IMR-90 (cell line): ENCODE measurements around the gene CD1B. TPM values are rescaled to one million over a fixed set of nuclear protein-coding genes. Genes with fewer than 3 reads are reported as not detected.

Experiments used
- ATAC-seq: fragments of 200-7000 bp; cut with Tn5 transposase; 2 replicates; pipeline ENCODE4 v1.9.1; 2020; ENCODE audit warnings: low read depth, mild to moderate bottlenecking, moderate library complexity
- BruUV-seq: library from RNA; stranded (reverse); fragments of 400-500 nt; replicated peaks from 2 replicates; lab custom pipeline; 2021; lab: Mats Ljungman, UMichigan
- CTCF ChIA-PET: fragments of 300-600 bp; formaldehyde crosslinking; extraction: SDS; loops from one replicate; lab custom pipeline; 2021; ENCODE audit warnings: antibody characterized with exemption; lab: Yijun Ruan, JAX
- POLR2A ChIA-PET: fragments of 300-600 bp; sonication (Branson Sonifier 250); formaldehyde crosslinking; loops from one replicate; lab custom pipeline; 2022; ENCODE audit warnings: antibody characterized with exemption; ENCODE audit not compliant: unreplicated experiment; lab: Charles Lee
- DNase-seq: peaks from one replicate; pipeline ENCODE4 v3.0.0; 2013
- H2AFZ ChIP-seq: replicated peaks from 2 replicates; pipeline ENCODE3; 2013; ENCODE audit warnings: low read length, mild to moderate bottlenecking; ENCODE audit not compliant: poor library complexity
- H2AK5ac ChIP-seq: 2 replicates; pipeline ENCODE4 v1.6.1; 2013; ENCODE audit warnings: low read depth, low read length, inconsistent platforms
- H2AK9ac ChIP-seq: replicated peaks from 2 replicates; pipeline ENCODE3; 2013; ENCODE audit warnings: mild to moderate bottlenecking, low read depth, low read length, moderate library complexity; ENCODE audit not compliant: poor library complexity
- H2BK120ac ChIP-seq: 2 replicates; pipeline ENCODE4 v1.6.1; 2013; ENCODE audit warnings: low read depth, low read length, inconsistent platforms
- H2BK15ac ChIP-seq: 3 replicates; pipeline ENCODE4 v1.6.1; 2013; ENCODE audit warnings: low read depth, low read length, inconsistent platforms
- H2BK20ac ChIP-seq: 2 replicates; pipeline ENCODE4 v1.6.1; 2013; ENCODE audit warnings: low read depth, mild to moderate bottlenecking, inconsistent platforms, low read length, moderate library complexity
- H2BK5ac ChIP-seq: 2 replicates; pipeline ENCODE4 v1.6.1; 2013; ENCODE audit warnings: mild to moderate bottlenecking, low read depth, low read length, inconsistent platforms; ENCODE audit not compliant: poor library complexity, severe bottlenecking
- H3K14ac ChIP-seq: replicated peaks from 2 replicates; pipeline ENCODE4 v1.6.1; 2013; ENCODE audit warnings: low read depth, low read length, inconsistent platforms
- H3K18ac ChIP-seq: 2 replicates; pipeline ENCODE4 v1.6.1; 2013; ENCODE audit warnings: low read depth, low read length, control low read depth
- H3K23ac ChIP-seq: 2 replicates; pipeline ENCODE4 v1.6.1; 2013; ENCODE audit warnings: low read depth, low read length, inconsistent platforms
- H3K27ac ChIP-seq: 2 replicates; pipeline ENCODE4 v1.5.1; 2013; ENCODE audit warnings: mild to moderate bottlenecking, control low read depth, low read length; ENCODE audit not compliant: insufficient read depth
- H3K27me3 ChIP-seq: 2 replicates; pipeline ENCODE4 v1.6.1; 2013; ENCODE audit warnings: low read length; ENCODE audit not compliant: control insufficient read depth, insufficient read depth
- H3K36me3 ChIP-seq: 2 replicates; pipeline ENCODE4 v1.6.1; 2013; ENCODE audit warnings: low read length, mixed read lengths; ENCODE audit not compliant: control insufficient read depth, insufficient read depth
- H3K4ac ChIP-seq: 2 replicates; pipeline ENCODE4 v1.6.1; 2013; ENCODE audit warnings: low read depth, low read length, inconsistent platforms
- H3K4me1 ChIP-seq: 2 replicates; pipeline ENCODE4 v1.6.1; 2013; ENCODE audit warnings: low read length, mixed read lengths; ENCODE audit not compliant: control insufficient read depth, insufficient read depth
- H3K4me2 ChIP-seq: 2 replicates; pipeline ENCODE4 v1.6.1; 2013; ENCODE audit warnings: low read depth, mild to moderate bottlenecking, control low read depth, low read length, moderate library complexity
- H3K4me3 ChIP-seq: 2 replicates; pipeline ENCODE4 v1.5.1; 2013; ENCODE audit warnings: low read depth, mild to moderate bottlenecking, control low read depth, low read length, moderate library complexity; ENCODE audit not compliant: insufficient read depth
- H3K56ac ChIP-seq: 2 replicates; pipeline ENCODE4 v1.6.1; 2013; ENCODE audit warnings: low read length, inconsistent platforms; ENCODE audit not compliant: insufficient read depth; ENCODE audit errors: extremely low read depth
- H3K79me1 ChIP-seq, 2 experiments: 2 replicates each; pipeline ENCODE4 v1.6.1; 2013; ENCODE audit warnings: low read length in 2 of 2, inconsistent platforms in 1 of 2, low read depth in 1 of 2
- H3K9ac ChIP-seq: 2 replicates; pipeline ENCODE4 v1.6.1; 2013; ENCODE audit warnings: low read depth, low read length, control low read depth
- H3K9me1 ChIP-seq: 2 replicates; pipeline ENCODE4 v1.6.1; 2013; ENCODE audit warnings: low read length, inconsistent platforms; ENCODE audit not compliant: insufficient read depth
- H3K9me3 ChIP-seq: 2 replicates; pipeline ENCODE4 v1.6.1; 2013; ENCODE audit warnings: low read length; ENCODE audit not compliant: control insufficient read depth, insufficient read depth
- H4K20me1 ChIP-seq: 2 replicates; pipeline ENCODE4 v1.6.1; 2013; ENCODE audit warnings: low read length, inconsistent platforms; ENCODE audit not compliant: insufficient read depth
- H4K5ac ChIP-seq: 2 replicates; pipeline ENCODE4 v1.6.1; 2013; ENCODE audit warnings: mild to moderate bottlenecking, low read depth, low read length, control low read depth
- H4K8ac ChIP-seq, 2 experiments: 2 replicates each; pipeline ENCODE4 v1.6.1; 2013; ENCODE audit warnings: low read depth in 2 of 2, low read length in 2 of 2, control low read depth in 1 of 2, inconsistent platforms in 1 of 2
- H4K91ac ChIP-seq: 2 replicates; pipeline ENCODE4 v1.6.1; 2013; ENCODE audit warnings: low read depth, low read length, inconsistent platforms; ENCODE audit not compliant: insufficient read depth
- BHLHE40 ChIP-seq: fragments of 150-350 bp; IDR thresholded peaks from 2 replicates; pipeline ENCODE4 v1.6.1; 2016; ENCODE audit warnings: mild to moderate bottlenecking, low read depth, low read length
- CEBPB ChIP-seq: IDR thresholded peaks from 2 replicates; pipeline ENCODE4 v1.6.1; 2012; ENCODE audit warnings: low read depth, low read length, improper control_type of control experiment
- CHD1 ChIP-seq: IDR thresholded peaks from 2 replicates; pipeline ENCODE4 v1.6.1; 2012; ENCODE audit warnings: low read depth, low read length, improper control_type of control experiment
- CTCF ChIP-seq: conservative IDR thresholded peaks from 2 replicates; pipeline ENCODE4 v1.5.1; 2012; ENCODE audit warnings: mild to moderate bottlenecking, low read depth, low read length, improper control_type of control experiment
- ELK1 ChIP-seq: fragments of 150-350 bp; IDR thresholded peaks from 2 replicates; pipeline ENCODE4 v1.6.1; 2016; ENCODE audit warnings: low read depth, mild to moderate bottlenecking, low read length, moderate library complexity, borderline replicate concordance
- FOS ChIP-seq: fragments of 150-350 bp; IDR thresholded peaks from 2 replicates; pipeline ENCODE4 v1.6.1; 2016; ENCODE audit warnings: low read depth, low read length
- MAFK ChIP-seq: IDR thresholded peaks from 2 replicates; pipeline ENCODE4 v1.6.1; 2012; ENCODE audit warnings: low read depth, low read length, improper control_type of control experiment
- MAZ ChIP-seq: IDR thresholded peaks from 2 replicates; pipeline ENCODE4 v1.6.1; 2012; ENCODE audit warnings: low read depth, mild to moderate bottlenecking, low read length, improper control_type of control experiment, moderate library complexity, borderline replicate concordance
- MXI1 ChIP-seq: IDR thresholded peaks from 2 replicates; pipeline ENCODE4 v1.6.1; 2012; ENCODE audit warnings: low read depth, mild to moderate bottlenecking, low read length, moderate library complexity, borderline replicate concordance
- NFE2L2 ChIP-seq: fragments of 150-350 bp; IDR thresholded peaks from 2 replicates; pipeline ENCODE4 v1.6.1; 2016; ENCODE audit warnings: low read depth, mild to moderate bottlenecking, low read length
- POLR2A ChIP-seq: IDR thresholded peaks from 2 replicates; pipeline ENCODE4 v1.6.1; 2012; ENCODE audit warnings: mild to moderate bottlenecking, low read depth, low read length
- RAD21 ChIP-seq: IDR thresholded peaks from 2 replicates; pipeline ENCODE4 v1.6.1; 2012; ENCODE audit warnings: low read length, improper control_type of control experiment
- SMC3 ChIP-seq: fragments of 150-350 bp; IDR thresholded peaks from 2 replicates; pipeline ENCODE4 v1.6.1; 2016; ENCODE audit warnings: low read depth, mild to moderate bottlenecking, antibody characterized with exemption, low read length, moderate library complexity
- USF2 ChIP-seq: fragments of 150-350 bp; IDR thresholded peaks from 2 replicates; pipeline ENCODE4 v1.6.1; 2017; ENCODE audit warnings: mild to moderate bottlenecking, antibody characterized with exemption, low read length, low read depth
- WGBS, 2 experiments: methylation state at CpG; one replicate each; pipeline versions ENCODE4 v1.1.5 to v1.1.7; 2013; ENCODE audit warnings: missing lambda C conversion rate in 2 of 2; ENCODE audit not compliant: insufficient read length in 1 of 2; ENCODE audit errors: extremely low coverage in 2 of 2; 5-methylcytosine and 5-hydroxymethylcytosine counted together
- dilution Hi-C: fragments of 300-500 bp; cut with HindIII; formaldehyde crosslinking; loops from one replicate; pipeline ENCODE4 v1.14.3; 2018; ENCODE audit warnings: low sequenced_read_pairs; ENCODE audit not compliant: unreplicated experiment
- in situ Hi-C: fragments of 300-500 bp; cut with MboI; formaldehyde crosslinking; loops from 3 replicates; pipeline ENCODE4 v1.14.3; 2019; ENCODE audit warnings: low sequenced_read_pairs, inconsistent platforms, mixed read lengths
- intact Hi-C: fragments of 100-400 bp; cut with micrococcal nuclease; formaldehyde crosslinking; loops from 2 replicates; pipeline ENCODE4 v1.10.0; 2022
- polyA plus RNA-seq, 3 experiments: library from polyadenylated mRNA; depleted of rRNA; stranded (reverse); fragments of >200 nt; gene quantifications; 2 replicates each; pipeline ENCODE4 v1.2.3, GENCODE V29; 2012; ENCODE audit warnings: low replicate concordance in 1 of 3
- total RNA-seq: library from RNA; depleted of rRNA; stranded (reverse); fragments of >200 nt; gene quantifications from 2 replicates; pipeline ENCODE4 v1.2.3, GENCODE V29; 2012

The CD1B gene
- total and polyA plus RNA-seq, 2 of the 4 experiments (the other 2 are of a cell fraction) = not detected

- Histone ChIP-seq H2BK20ac (no peak overlapping the region), H3K36me3 (no peaks in the 10 kb centered on the region), H3K56ac (no peak overlapping the region), H4K5ac (no peak overlapping the region), H3K14ac (no peak overlapping the region), H3K27ac (no peak overlapping the region), H4K8ac (no peak overlapping the region), H4K91ac (no peak overlapping the region), H3K27me3 (no peaks in the 10 kb centered on the region), H2AFZ (no peak overlapping the region), H2AK5ac (no peak overlapping the region), H3K4ac (no peak overlapping the region), H2BK5ac (no peak overlapping the region), H3K4me2 (no peak overlapping the region), H3K4me3 (no peak overlapping the region), H2AK9ac (no peak overlapping the region), H3K18ac (no peak overlapping the region), H3K4me1 (no peaks in the 10 kb centered on the region), H3K9me3 (peaks cover 3% of the 10 kb centered on the region; the same call in 1 of the 2 replicates), H4K20me1 (no peaks in the 10 kb centered on the region), H3K9ac (no peak overlapping the region), H2BK15ac (no peak overlapping the region), H2BK120ac (no peak overlapping the region), H3K9me1 (no peaks in the 10 kb centered on the region), H3K79me1 (no peaks in the 10 kb centered on the region), H3K23ac (no peak overlapping the region)
- intact Hi-C loops = no loop called here
- DNase-seq (no peak), ATAC-seq (no peak)
- POLR2A ChIA-PET = no interaction called here
- WGBS, 2 experiments = 20% methylated on average over 4 of the region's 11 CpGs; no CpG with 5 or more reads in 1 of the 2 experiments
- CTCF ChIA-PET = interaction anchor here (0.6 kb wide), 1 partner anchor 551 kb away, joined by 3 read pairs; no protein-coding TSS in a partner anchor
- in situ Hi-C loops = no loop called here
- TF ChIP-seq FOS (no peak), RAD21 (no peak), MAFK (no peak), POLR2A (no peak), BHLHE40 (no peak), MXI1 (no peak), NFE2L2 (no peak), ELK1 (no peak), CHD1 (no peak), CEBPB (no peak), USF2 (no peak), CTCF (no peak), MAZ (no peak), SMC3 (no peak)
- no TSS peak for BruUV-seq
- dilution Hi-C loops = no loop called here
Observed at GRCh38 chr1:158330391-158331105, 783 bp downstream of the CD1B start.
